Measurements from ENCODE around the gene B3GALT6. TPM values are rescaled to one million over a fixed set of nuclear protein-coding genes. Genes with fewer than 3 reads are reported as not detected.

The B3GALT6 gene
- total RNA-seq, 1 donor from 2014 or later, result 11.0 TPM

DNA sequence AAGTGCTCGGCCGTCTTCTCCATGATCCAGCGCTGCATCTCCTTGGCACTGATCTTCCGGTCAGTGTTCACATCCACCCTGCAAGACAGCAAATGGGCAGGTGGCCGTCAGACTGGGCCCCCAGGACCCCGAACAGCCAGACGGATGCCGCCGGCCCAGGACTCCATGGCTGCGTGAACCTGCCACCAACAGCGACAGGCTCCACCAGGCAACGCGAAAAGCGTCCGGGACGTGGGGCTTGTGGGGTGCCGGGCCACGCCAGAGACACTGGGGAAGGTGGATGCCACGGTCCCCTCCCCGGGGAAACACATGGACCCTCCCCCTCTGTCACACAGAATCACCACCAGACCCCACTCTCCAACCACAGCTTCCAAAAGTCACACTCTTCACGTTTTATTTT, 8.1 kb upstream of the B3GALT6 start:
- intact Hi-C loops (cut with DNase I), result no loop called here
- Histone ChIP-seq H3K27ac (no peak overlapping the region), H3K9me3 (no peaks in the 10 kb centered on the region), H3K27me3 (no peaks in the 10 kb centered on the region), H3K36me3 (peaks cover 0 to 59% of the 10 kb centered on the region in 2 donors), H3K4me3 (no peak overlapping the region), H3K4me1 (peaks cover 17% of the 10 kb centered on the region)
- no peak for DNase-seq (ENCODE audit: extremely low spot score in 2 of 2)
- TF ChIP-seq POLR2A (IDR thresholded peaks at IDR 0.05), result no peak
- TF ChIP-seq, protein P1, sequence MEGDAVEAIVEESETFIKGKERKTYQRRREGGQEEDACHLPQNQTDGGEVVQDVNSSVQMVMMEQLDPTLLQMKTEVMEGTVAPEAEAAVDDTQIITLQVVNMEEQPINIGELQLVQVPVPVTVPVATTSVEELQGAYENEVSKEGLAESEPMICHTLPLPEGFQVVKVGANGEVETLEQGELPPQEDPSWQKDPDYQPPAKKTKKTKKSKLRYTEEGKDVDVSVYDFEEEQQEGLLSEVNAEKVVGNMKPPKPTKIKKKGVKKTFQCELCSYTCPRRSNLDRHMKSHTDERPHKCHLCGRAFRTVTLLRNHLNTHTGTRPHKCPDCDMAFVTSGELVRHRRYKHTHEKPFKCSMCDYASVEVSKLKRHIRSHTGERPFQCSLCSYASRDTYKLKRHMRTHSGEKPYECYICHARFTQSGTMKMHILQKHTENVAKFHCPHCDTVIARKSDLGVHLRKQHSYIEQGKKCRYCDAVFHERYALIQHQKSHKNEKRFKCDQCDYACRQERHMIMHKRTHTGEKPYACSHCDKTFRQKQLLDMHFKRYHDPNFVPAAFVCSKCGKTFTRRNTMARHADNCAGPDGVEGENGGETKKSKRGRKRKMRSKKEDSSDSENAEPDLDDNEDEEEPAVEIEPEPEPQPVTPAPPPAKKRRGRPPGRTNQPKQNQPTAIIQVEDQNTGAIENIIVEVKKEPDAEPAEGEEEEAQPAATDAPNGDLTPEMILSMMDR (IDR thresholded peaks at IDR 0.05), result no peak

DNA sequence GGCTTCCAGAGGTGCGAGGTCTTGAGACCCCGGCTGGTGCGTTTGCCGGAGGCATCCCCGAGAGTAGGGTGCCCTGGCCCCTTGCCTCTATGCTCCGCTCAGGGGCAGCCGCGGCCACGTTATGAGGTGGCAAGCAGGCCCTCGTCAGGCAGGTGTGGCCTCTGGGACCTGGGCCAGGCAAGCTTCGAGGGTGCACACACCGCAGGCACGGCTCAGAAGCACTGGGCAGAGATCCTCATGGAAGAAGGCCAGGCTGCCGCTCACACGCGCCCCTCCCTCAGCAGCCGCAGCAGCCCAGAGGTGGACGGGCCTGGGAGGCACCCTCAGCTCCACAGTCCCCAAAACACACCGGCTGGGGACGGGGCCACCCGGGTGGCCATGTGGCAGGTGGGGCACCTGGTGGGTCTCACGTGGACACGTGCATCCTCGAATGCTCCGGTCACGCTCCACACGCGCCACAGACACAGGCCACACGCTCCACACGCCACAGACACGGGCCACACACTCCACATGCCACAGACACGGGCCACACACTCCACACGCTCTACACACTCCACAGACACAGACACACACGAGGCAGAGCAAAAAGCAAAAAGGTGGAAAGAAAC, 6.7 kb upstream of the B3GALT6 start:
- no peak for DNase-seq (ENCODE audit: extremely low spot score in 2 of 2)
- Histone ChIP-seq H3K27me3 (no peaks in the 10 kb centered on the region), H3K9me3 (no peaks in the 10 kb centered on the region), H3K4me1 (peaks cover 32% of the 10 kb centered on the region), H3K27ac (no peak overlapping the region), H3K36me3 (peaks cover 0 to 57% of the 10 kb centered on the region in 2 donors), H3K4me3 (no peak overlapping the region)
- TF ChIP-seq POLR2A (IDR thresholded peaks at IDR 0.05) (no peak), POLR2AphosphoS5 (IDR thresholded peaks at IDR 0.05; ENCODE audit: insufficient read depth in 1 of 2, low read depth in 1 of 2) (no peak)
- TF ChIP-seq, protein P1 (IDR thresholded peaks at IDR 0.05), result no peak
- intact Hi-C loops (cut with DNase I), result no loop called here

DNA sequence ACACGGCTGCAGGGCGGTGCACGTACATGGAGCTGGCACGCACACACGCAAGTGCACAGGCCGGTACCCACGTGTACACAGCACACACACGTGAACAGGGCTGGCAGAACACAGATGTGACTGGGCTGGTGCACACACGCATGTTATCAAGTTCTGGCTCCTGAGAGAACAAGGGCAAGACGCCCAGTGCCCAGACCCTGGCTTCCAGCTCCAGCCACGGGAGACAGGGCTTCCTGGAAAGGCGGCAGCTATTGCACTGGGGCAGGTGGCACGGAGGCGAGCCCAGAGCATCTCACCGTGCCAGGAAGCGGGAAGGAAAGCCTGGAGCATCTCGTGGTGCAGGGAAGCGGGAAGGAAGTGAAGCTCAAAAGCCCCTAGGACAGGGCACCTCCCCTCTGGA, 6.1 kb upstream of the B3GALT6 start:
- Histone ChIP-seq H3K36me3 (peaks cover 0 to 57% of the 10 kb centered on the region in 2 donors), H3K9me3 (no peaks in the 10 kb centered on the region), H3K27me3 (no peaks in the 10 kb centered on the region), H3K27ac (no peak overlapping the region), H3K4me3 (no peak overlapping the region), H3K4me1 (peaks cover 38% of the 10 kb centered on the region)
- TF ChIP-seq POLR2AphosphoS5 (IDR thresholded peaks at IDR 0.05; ENCODE audit: insufficient read depth in 1 of 2, low read depth in 1 of 2) (no peak), POLR2A (IDR thresholded peaks at IDR 0.05) (no peak)
- TF ChIP-seq, protein P1 (IDR thresholded peaks at IDR 0.05), result no peak
- DNase-seq (ENCODE audit: extremely low spot score in 2 of 2), result no peak
- intact Hi-C loops (cut with DNase I), result no loop called here

DNA sequence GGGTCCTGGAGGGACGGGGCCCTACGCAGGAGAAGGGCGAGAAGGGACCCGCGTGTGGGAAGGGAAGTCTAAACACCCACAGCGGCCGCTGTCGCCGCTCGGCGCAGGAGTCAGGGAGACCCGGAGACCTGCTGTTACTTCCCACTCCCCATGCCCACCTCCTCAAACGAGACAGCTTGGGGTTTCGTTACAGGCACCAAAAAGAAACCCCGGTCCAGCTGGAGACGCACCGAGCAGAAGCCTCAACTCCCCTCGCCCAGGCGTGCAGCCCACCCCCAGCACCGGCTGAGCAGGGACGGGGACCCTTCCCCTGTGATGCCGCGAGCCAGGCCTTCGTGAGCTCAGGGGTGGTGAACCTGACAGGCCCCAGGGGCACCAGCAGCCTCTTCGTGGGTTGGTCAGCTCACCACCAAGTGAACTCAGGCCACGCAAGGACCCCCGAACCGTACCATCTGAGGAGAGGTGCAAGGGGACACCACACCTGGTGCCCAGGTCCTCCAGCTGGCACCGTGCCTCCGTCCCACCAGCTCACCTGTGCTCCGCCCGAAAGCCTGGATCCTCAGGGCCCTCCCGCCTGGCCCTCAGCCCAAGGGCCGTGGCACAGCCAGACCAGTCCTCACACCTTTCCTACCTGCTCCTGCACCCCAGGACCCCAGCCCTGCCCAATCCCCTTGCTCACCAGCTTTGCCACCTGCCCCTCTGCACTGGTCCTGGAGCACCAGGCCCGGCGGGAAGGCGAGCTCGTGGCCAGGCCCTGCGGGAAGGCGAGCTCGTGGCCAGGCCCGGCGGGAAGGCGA, 5.3 kb upstream of the B3GALT6 start:
- no peaks in the 10 kb centered on the region for H3K9me3 ChIP-seq
- intact Hi-C loops (cut with DNase I), result no loop called here
- no peak overlapping the region for H3K27ac ChIP-seq
- DNase-seq (ENCODE audit: extremely low spot score in 2 of 2), result no peak
- H3K36me3 ChIP-seq, result peaks cover 0 to 55% of the 10 kb centered on the region in 2 donors
- TF ChIP-seq POLR2AphosphoS5 (IDR thresholded peaks at IDR 0.05; ENCODE audit: insufficient read depth in 1 of 2, low read depth in 1 of 2) (no peak), POLR2A (IDR thresholded peaks at IDR 0.05) (no peak)
- TF ChIP-seq, protein P1 (IDR thresholded peaks at IDR 0.05), result no peak
- no peak overlapping the region for H3K4me3 ChIP-seq
- no peaks in the 10 kb centered on the region for H3K27me3 ChIP-seq
- H3K4me1 ChIP-seq, result peaks cover 41% of the 10 kb centered on the region

DNA sequence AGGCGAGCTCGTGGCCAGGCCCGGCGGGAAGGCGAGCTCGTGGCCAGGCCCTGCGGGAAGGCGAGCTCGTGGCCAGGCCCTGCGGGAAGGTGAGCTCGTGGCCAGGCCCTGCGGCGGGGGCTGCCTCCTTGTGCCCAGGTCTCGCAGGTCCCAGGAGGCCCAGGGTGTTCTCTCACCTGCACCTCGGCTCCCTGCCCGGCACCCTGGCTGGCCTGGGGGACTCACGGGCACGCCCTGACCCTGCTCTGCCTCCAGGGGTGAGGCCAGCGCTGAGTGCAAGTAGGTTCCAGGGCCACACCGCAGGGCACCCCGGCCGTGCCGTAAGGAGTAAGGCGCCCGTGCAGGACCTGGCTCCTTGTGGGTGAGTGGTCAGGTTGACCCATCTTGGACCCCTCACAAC, 4.7 kb upstream of the B3GALT6 start:
- Histone ChIP-seq H3K4me3 (no peak overlapping the region), H3K27ac (no peak overlapping the region), H3K27me3 (no peaks in the 10 kb centered on the region), H3K9me3 (no peaks in the 10 kb centered on the region), H3K36me3 (peaks cover 0 to 49% of the 10 kb centered on the region in 2 donors), H3K4me1 (peaks cover 41% of the 10 kb centered on the region)
- no peak for DNase-seq (ENCODE audit: extremely low spot score in 2 of 2)
- intact Hi-C loops (cut with DNase I), result no loop called here
- TF ChIP-seq POLR2AphosphoS5 (IDR thresholded peaks at IDR 0.05; ENCODE audit: insufficient read depth in 1 of 2, low read depth in 1 of 2) (no peak), POLR2A (IDR thresholded peaks at IDR 0.05) (no peak)
- TF ChIP-seq, protein P1 (IDR thresholded peaks at IDR 0.05), result no peak
